ENCODE measurements around the gene CENPX. TPM values are rescaled to one million over a fixed set of nuclear protein-coding genes. Genes with fewer than 3 reads are reported as not detected.
"Not testable (repeated sequence)": the region's sequence is repeated elsewhere in the genome, so short reads cannot be mapped to it uniquely, and the experiment has no call there.

The CENPX gene
- total RNA-seq, 1 donor from 2014 or later = 38.6 TPM

- no peak for DNase-seq (ENCODE audit: low read depth in 2 of 2)
Observed at GRCh38 chr17:81998691-81999438, 23.8 kb downstream of the CENPX start.

DNA sequence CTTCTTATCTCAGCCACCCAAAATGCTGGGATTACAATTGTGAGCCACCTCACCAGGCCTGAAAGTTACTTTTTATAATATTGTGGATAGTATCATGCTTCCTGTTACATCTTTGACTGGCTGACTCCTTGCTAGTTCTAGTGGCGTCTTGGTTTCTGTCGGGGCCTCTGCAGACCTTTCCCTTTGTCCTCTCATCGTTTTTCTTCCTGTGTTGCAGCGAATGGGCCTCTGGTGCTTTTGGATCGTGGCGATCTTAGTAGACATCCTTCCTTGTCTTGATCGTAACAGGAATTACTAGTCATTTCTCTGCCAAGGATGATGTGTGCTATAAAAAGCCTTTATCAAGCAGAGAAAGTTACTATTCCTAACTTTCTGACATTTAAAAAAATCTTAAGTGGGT lies 24.5 kb downstream of the CENPX start:
- DNase-seq (ENCODE audit: low read depth in 2 of 2) = no peak

- DNase-seq (ENCODE audit: low read depth in 2 of 2) = no peak
Observed at GRCh38 chr17:81996757-81997441, 25.8 kb downstream of the CENPX start.

GRCh38 chr17:81996232-81996756 lies 26.4 kb downstream of the CENPX start:
- no peak for DNase-seq (ENCODE audit: low read depth in 2 of 2)

DNA sequence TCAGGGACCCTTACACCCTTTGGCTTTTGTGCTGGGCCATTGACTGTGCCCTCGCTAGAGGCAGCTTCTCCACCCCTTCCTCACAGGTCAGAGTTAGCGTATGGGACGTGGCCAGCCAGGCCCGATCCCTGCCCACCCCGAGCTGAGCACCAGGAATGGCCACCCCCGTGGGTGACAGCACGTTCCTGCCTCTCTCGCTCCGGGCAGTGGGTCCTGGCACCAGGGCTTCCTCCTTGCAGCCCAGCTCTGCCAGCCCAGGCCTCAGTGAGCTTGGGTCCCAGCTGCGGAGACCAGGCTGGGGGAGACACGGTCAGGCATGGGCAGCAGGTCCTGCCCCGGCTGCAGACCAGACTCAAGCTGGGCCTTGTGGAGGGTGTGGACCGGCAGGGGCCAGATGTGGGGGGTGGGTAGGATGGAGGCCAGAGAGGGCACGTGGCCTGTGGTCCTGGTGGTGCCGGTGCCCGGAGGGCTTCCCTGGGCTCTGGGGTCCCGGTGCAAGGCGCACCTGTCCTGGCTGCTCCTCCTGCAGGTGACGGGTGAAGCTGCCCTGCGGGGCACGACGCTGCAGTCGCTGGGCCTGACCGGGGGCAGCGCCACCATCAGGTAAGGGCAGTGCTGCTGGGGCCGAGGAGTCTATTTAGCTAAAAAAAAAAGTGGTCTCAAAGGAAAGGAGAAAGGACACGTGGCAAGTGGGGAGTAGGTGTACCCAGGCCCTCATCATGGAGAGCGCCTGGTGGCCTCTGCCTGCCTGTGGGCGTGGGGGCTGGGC lies 27.0 kb downstream of the CENPX start:
- DNase-seq (ENCODE audit: low read depth in 2 of 2) = no peak

GRCh38 chr17:81994593-81995462 lies 27.9 kb downstream of the CENPX start:
- no peak for DNase-seq (ENCODE audit: low read depth in 2 of 2)

DNA sequence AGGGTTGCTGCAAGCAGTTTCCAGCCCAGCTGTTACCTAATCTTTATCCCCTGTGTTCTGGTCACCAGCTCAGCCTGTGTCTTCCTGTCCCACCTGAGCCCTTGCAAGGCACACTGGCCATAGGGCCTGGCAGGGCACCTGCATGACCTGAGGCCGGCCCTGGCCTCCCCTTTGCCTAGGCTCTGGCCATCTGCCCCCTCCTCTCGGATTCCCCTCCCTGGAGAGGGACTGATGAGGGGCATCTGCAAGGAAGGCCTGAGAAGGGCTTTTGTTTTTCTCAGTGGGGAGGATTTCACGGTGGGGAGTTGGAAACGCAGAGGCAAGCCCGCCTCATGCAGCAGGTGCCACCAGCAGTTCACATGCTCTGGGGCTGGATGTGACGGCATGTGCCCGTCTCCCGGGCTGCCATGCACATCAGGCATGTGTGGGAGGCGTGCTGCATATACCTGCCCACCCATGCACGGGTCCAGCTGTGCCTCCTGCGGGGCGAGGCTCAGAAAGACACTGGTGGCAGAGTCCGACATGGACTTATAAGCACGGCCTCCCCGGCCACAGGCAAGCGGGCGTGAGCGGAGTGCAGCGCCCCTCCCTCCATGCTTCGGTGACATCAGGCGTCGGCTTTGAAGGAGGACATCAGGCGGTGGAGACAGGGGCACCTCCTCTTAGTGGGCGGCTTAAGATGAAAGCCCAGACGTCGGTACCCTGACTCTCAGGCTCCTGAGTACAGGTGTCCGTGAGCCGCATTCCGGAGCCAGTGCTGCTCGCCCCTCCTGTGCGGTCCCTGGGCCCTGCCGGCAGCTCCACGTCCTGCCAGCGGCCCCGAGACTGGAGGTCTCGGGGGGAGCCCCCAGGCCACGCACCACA lies 28.7 kb downstream of the CENPX start:
- no peak for DNase-seq (ENCODE audit: low read depth in 2 of 2)

- no peak for DNase-seq (ENCODE audit: low read depth in 2 of 2)
Observed at GRCh38 chr17:81992306-81993102, 30.2 kb downstream of the CENPX start.

GRCh38 chr17:81991684-81992305 lies 30.9 kb downstream of the CENPX start:
- DNase-seq (ENCODE audit: low read depth in 2 of 2) = peak; percentile 26 to 52

GRCh38 chr17:81990836-81991683 lies 31.6 kb downstream of the CENPX start:
- DNase-seq (ENCODE audit: low read depth in 2 of 2) = no peak

- DNase-seq (ENCODE audit: low read depth in 2 of 2) = no peak
Observed at GRCh38 chr17:81987161-81987770, 35.4 kb downstream of the CENPX start.

DNA sequence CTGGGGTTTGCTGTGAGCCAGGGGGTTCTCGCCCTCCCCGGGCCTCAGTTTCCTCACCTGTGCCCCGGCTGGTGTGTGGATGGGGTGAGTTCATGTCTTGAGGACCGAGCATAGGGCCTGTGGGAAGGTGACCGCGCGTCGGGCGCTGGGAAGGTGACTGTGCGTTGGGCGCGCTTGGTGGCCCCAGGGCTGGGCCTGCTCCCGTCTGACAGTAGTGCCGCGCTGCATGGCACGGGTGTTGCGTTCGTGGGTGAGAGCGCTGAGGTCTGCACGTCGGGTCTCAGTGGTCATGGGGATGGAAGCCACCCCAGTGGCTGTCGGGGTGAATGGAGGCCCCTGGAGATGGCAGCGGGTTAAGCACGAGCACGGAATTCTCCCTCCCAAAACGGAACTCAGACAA lies 36.1 kb downstream of the CENPX start:
- no peak for DNase-seq (ENCODE audit: low read depth in 2 of 2)

- no peak for DNase-seq (ENCODE audit: low read depth in 2 of 2)
Observed at GRCh38 chr17:81984773-81985410, 37.8 kb downstream of the CENPX start.

GRCh38 chr17:81983639-81984373 lies 38.9 kb downstream of the CENPX start:
- DNase-seq (ENCODE audit: low read depth in 2 of 2) = no peak

DNA sequence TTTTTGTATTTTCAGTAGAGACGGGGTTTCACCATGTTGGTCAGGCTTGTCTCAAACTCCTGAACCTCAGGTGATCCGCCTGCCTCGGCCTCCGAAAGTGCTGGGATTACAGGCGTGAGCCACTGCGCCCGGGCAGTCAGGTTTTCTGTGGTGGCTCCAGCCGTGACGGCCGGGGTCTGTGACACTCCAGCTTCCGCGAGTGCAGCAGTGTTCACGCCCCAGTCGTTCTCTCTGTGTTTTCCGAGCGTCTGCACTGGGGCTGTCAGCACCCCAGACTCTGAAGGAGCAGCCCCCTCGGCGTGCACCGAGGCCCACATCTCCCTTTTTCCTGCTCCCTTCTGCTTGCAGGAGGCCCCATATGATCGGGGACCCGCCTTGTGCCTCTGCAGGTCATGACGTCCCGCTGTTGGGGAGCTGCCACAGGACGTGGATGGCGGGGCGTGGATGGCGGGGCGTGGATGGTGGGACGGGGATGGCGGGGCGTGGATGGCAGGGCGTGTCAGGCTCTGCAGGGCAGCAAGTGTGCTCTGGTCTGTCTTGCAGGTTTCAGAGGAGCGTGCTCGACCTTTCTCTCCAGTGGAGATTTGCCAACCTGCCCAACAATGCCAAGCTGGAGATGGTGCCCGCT lies 39.6 kb downstream of the CENPX start:
- DNase-seq (ENCODE audit: low read depth in 2 of 2) = no peak

DNA sequence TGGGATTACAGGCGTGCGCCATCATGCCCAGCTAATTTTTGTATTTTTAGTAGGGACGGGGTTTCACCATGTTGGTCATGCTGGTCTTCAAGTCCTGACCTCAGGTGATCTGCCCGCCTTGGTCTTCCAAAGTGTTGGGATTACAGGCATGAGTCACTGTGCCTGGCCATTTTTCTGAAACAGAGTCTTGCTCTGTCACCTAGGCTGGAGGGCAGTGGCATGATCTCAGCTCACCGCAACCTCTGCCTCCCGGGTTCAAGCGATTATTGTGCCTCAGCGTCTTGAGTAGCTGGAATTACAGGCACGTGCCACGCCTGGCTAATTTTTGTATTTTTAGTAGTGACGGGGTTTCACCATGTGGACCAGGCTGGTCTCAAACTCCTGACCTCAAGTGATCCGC lies 41.2 kb downstream of the CENPX start:
- DNase-seq (ENCODE audit: low read depth in 2 of 2) = not testable (repeated sequence)
